ENCODE measurements around the gene ATP8B3. TPM values are rescaled to one million over a fixed set of nuclear protein-coding genes. Genes with fewer than 3 reads are reported as not detected.
"Not testable (repeated sequence)": the region's sequence is repeated elsewhere in the genome, so short reads cannot be mapped to it uniquely, and the experiment has no call there.

ATP8B3 gene
- total RNA-seq, 2 donors from 2014 or later: 4.6 to 6.0 TPM

GRCh38 chr19:1765904-1766799, 45.9 kb downstream of the ATP8B3 start:
- Mint-ChIP-seq H3K4me3 (no peak overlapping the region), H3K4me1 (peaks cover 4% of the 10 kb centered on the region), H3K27me3 (peaks cover 60% of the 10 kb centered on the region), H3K36me3 (ENCODE audit: low read depth) (peaks cover 4% of the 10 kb centered on the region), H3K27ac (peak overlapping the region; percentile 16)
- no peak for DNase-seq
- ATAC-seq: no peak
- peaks cover 6% of the 10 kb centered on the region for H3K9me3 ChIP-seq (ENCODE audit: control insufficient read depth, low read length, poor library complexity, severe bottlenecking)

- Mint-ChIP-seq H3K27me3 (peaks cover 67% of the 10 kb centered on the region), H3K36me3 (ENCODE audit: low read depth) (peaks cover 4% of the 10 kb centered on the region), H3K27ac (peak overlapping the region; percentile 16), H3K4me3 (no peak overlapping the region), H3K4me1 (peaks cover 4% of the 10 kb centered on the region)
- DNase-seq: no peak
- no peak for ATAC-seq
- H3K9me3 ChIP-seq (ENCODE audit: control insufficient read depth, low read length, poor library complexity, severe bottlenecking): no peaks in the 10 kb centered on the region
These were observed 46.7 kb downstream of the ATP8B3 start for GRCh38 chr19:1765232-1765903.

- Mint-ChIP-seq H3K27ac (no peak overlapping the region), H3K27me3 (peaks cover 67% of the 10 kb centered on the region), H3K4me1 (peaks cover 4% of the 10 kb centered on the region), H3K4me3 (no peak overlapping the region), H3K36me3 (ENCODE audit: low read depth) (peaks cover 4% of the 10 kb centered on the region)
- H3K9me3 ChIP-seq (ENCODE audit: control insufficient read depth, low read length, poor library complexity, severe bottlenecking): no peaks in the 10 kb centered on the region
- DNase-seq: no peak
- no peak for ATAC-seq
These were observed 47.3 kb downstream of the ATP8B3 start for GRCh38 chr19:1764729-1765128.

GRCh38 chr19:1763648-1764639, 48.1 kb downstream of the ATP8B3 start:
- H3K27ac Mint-ChIP-seq: no peak overlapping the region
- no peak for ATAC-seq
- peaks cover 4% of the 10 kb centered on the region for H3K4me1 Mint-ChIP-seq
- H3K9me3 ChIP-seq (ENCODE audit: control insufficient read depth, low read length, poor library complexity, severe bottlenecking): no peaks in the 10 kb centered on the region
- peaks cover 60% of the 10 kb centered on the region for H3K27me3 Mint-ChIP-seq
- peak overlapping the region; percentile 12 for H3K4me3 Mint-ChIP-seq
- no peak for DNase-seq
- H3K36me3 Mint-ChIP-seq (ENCODE audit: low read depth): peaks cover 4% of the 10 kb centered on the region

GRCh38 chr19:1762243-1763117, 49.6 kb downstream of the ATP8B3 start:
- DNase-seq (no peak), ATAC-seq (no peak)
- peaks cover 46% of the 10 kb centered on the region for H3K27me3 Mint-ChIP-seq
- no peaks in the 10 kb centered on the region for H3K9me3 ChIP-seq (ENCODE audit: control insufficient read depth, low read length, poor library complexity, severe bottlenecking)
- peaks cover 6% of the 10 kb centered on the region for H3K4me1 Mint-ChIP-seq
- peaks cover 4% of the 10 kb centered on the region for H3K36me3 Mint-ChIP-seq (ENCODE audit: low read depth)
- no peak overlapping the region for H3K4me3 Mint-ChIP-seq
- H3K27ac Mint-ChIP-seq: no peak overlapping the region

DNA sequence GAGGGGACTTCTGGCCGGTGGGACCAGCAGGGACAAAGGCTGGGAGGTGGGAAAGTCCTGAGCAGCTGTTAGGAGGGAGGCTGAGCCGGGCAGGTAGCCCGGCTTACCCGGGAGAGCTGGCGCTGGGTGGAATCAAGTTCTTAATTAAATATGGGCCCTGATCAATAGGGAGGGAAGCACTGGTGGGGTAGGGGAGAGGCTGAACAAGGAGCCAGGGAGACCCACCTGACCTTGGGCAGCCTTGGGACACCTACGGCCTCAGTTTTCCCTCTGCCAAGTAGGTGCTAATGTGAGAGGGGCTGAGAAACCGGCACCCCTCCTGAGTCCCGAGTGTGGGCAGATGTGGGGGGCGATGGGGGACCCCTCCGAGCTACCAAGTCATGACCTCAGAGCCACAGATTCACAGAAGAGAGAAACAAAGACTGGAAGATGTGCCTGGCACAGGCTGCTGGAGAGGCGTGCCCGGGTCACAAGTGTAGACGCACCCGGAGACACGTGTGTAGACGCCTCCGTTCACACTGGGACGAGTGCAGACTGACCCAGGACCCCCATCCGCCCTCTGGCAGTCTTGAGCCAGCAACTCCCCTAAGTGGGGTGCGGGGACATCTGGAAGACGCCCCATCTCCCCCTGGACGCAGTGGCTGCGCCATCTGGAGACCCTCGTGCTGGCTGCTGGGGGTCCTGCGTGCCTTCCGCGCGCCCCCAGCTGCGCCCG, 50.4 kb downstream of the ATP8B3 start:
- Mint-ChIP-seq H3K27ac (no peak overlapping the region), H3K27me3 (peaks cover 50% of the 10 kb centered on the region), H3K4me3 (no peak overlapping the region), H3K4me1 (peaks cover 9% of the 10 kb centered on the region), H3K36me3 (ENCODE audit: low read depth) (peaks cover 4% of the 10 kb centered on the region)
- ATAC-seq (no peak), DNase-seq (no peak)
- no peaks in the 10 kb centered on the region for H3K9me3 ChIP-seq (ENCODE audit: control insufficient read depth, low read length, poor library complexity, severe bottlenecking)

- not testable (repeated sequence) for H3K27ac Mint-ChIP-seq; DNase-seq; H3K36me3 Mint-ChIP-seq (ENCODE audit: low read depth); ATAC-seq; H3K4me3 Mint-ChIP-seq; H3K4me1 Mint-ChIP-seq; H3K9me3 ChIP-seq (ENCODE audit: control insufficient read depth, low read length, poor library complexity, severe bottlenecking)
- peaks cover 56% of the 10 kb centered on the region for H3K27me3 Mint-ChIP-seq
These were observed 51.1 kb downstream of the ATP8B3 start for GRCh38 chr19:1760786-1761527.

DNA sequence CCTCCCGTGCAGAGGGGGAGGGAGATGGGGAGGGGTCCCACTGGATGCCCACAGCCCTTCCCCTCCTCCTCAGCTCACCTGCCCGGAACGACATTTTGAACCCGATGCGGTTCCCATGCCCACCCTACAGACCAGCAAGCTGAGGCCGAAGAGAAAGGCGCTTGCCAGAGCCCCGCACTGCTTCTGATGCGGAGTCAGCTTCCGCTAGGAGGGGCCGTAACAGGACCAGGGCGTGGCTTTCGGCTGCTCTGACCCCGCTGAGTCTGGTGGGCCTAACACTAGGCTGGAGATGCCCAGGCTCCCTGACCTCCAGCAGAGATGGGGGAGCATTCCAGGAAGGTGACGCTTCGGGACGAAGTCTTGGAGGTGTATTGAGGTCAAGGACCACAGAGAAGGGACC, 52.1 kb downstream of the ATP8B3 start:
- no peak for DNase-seq
- Mint-ChIP-seq H3K27ac (no peak overlapping the region), H3K4me3 (no peak overlapping the region), H3K4me1 (peaks cover 11% of the 10 kb centered on the region), H3K36me3 (ENCODE audit: low read depth) (peaks cover 6% of the 10 kb centered on the region), H3K27me3 (peaks cover 57% of the 10 kb centered on the region)
- no peaks in the 10 kb centered on the region for H3K9me3 ChIP-seq (ENCODE audit: control insufficient read depth, low read length, poor library complexity, severe bottlenecking)
- ATAC-seq: no peak

- ATAC-seq (no peak), DNase-seq (no peak)
- H3K9me3 ChIP-seq (ENCODE audit: control insufficient read depth, low read length, poor library complexity, severe bottlenecking): no peaks in the 10 kb centered on the region
- H3K27ac Mint-ChIP-seq: no peak overlapping the region
- H3K4me1 Mint-ChIP-seq: peaks cover 11% of the 10 kb centered on the region
- peaks cover 6% of the 10 kb centered on the region for H3K36me3 Mint-ChIP-seq (ENCODE audit: low read depth)
- H3K27me3 Mint-ChIP-seq: peaks cover 53% of the 10 kb centered on the region
- no peak overlapping the region for H3K4me3 Mint-ChIP-seq
These were observed 52.8 kb downstream of the ATP8B3 start for GRCh38 chr19:1758959-1759903.

- H3K27me3 Mint-ChIP-seq: peaks cover 44% of the 10 kb centered on the region
- peaks cover 6% of the 10 kb centered on the region for H3K36me3 Mint-ChIP-seq (ENCODE audit: low read depth)
These were observed 53.9 kb downstream of the ATP8B3 start for GRCh38 chr19:1758231-1758577.

More at GRCh38 chr19:1758231-1758577, 53.9 kb downstream of the ATP8B3 start:
- Mint-ChIP-seq H3K4me3 (no peak overlapping the region), H3K27ac (no peak overlapping the region), H3K4me1 (peaks cover 9% of the 10 kb centered on the region)
- H3K9me3 ChIP-seq (ENCODE audit: control insufficient read depth, low read length, poor library complexity, severe bottlenecking): no peaks in the 10 kb centered on the region
- no peak for DNase-seq
- ATAC-seq: no peak
